Fibroblast of mammary gland (primary cell): ENCODE measurements around the gene TARM1.

ENCODE experiments used
- DNase-seq: peaks from one replicate; pipeline ENCODE4 v3.0.0-alpha.2; 2010; ENCODE audit warnings: low read depth
- H3K4me3 ChIP-seq: 2 replicates; pipeline ENCODE4 v1.5.1; 2011; ENCODE audit warnings: low read depth, mild to moderate bottlenecking, low read length, moderate library complexity; ENCODE audit not compliant: control insufficient read depth
- CTCF ChIP-seq: conservative IDR thresholded peaks from 2 replicates; pipeline ENCODE4 v1.5.1; 2011; ENCODE audit warnings: low read depth, low read length, inconsistent platforms; ENCODE audit not compliant: control insufficient read depth, insufficient read depth

The TARM1 gene

GRCh38 chr19:54081032-54081431 is at the start of gene TARM1:
Gene TARM1 (minus strand): TSS chr19:54081365. CDS start chr19:54081340, 25 bp downstream.
- no peak for DNase-seq
- TF ChIP-seq CTCF, result no peak
- no peak within 1 kb of the TSS for H3K4me3 ChIP-seq

DNA sequence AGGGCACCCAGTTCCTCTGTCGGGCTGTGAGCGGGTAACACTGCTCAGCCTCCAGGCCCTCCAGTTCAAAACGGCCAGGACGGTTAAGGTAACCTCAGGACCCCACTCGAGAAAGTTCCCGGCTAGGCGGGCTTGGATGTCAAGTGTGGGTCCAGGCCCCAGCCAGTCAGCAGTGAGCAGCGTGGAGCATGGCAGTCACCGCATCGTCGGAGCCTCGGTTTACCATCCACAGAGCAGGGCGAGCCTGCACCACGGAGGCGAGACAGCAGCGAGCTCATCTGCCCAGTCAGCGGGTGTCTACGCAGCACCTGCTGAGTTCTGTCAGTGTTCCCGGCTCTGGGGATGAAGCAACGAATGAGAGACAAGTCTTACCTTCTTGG is 48.4 kb upstream of the TARM1 start:
- H3K4me3 ChIP-seq, result no peak overlapping the region
- no peak for DNase-seq
- TF ChIP-seq CTCF, result no peak

DNA sequence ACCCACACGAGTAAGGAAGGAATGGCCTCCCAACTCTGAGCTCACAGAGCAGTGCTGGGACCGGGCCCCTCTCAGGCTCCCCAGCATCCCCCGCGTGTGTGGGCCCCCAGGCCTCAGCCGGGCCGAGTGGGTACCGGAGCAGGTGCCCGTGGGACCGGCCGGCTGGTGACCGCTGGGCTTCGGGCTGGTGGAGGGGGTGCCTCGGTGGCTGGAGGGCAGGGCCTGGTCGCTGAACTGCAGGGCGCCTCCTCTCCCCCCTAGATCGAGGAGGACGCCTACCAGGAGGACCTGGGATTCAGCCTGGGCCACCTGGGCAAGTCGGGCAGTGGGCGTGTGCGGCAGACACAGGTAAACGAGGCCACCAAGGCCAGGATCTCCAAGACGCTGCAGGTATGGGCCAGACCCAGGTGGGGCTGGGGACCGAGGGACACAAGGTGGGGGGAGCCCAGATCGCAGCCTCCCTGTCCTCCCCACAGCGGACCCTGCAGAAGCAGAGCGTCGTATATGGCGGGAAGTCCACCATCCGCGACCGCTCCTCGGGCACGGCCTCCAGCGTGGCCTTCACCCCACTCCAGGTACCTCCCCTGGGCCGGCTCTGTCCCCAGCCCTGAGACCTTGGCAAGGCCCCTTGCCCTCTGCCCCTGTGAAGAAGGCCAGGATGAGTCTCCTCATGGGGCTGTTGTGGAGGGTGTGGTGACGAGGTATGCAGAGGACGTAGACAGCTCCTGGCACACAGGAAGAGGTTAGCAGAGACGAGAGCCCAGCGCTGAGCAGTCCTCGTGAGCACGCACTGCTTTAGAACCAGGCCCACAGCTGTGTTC is 47.8 kb upstream of the TARM1 start:
- no peak overlapping the region for H3K4me3 ChIP-seq
- DNase-seq, result no peak
- no peak for TF ChIP-seq CTCF

DNA sequence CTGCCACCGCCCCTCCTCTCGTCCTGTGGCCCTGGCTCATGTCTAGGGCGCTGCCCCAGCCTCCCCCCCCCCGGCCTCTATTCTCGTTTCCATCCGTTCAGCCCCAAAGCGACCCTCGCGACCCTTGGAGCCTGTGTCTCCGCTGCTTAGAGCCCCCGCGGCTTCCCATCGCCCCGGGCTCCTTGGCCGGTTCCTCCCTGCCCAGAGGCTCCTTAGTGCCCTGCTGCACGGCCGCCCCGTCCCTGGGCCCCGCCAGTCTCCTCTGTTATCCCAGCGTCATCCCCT is 47.2 kb upstream of the TARM1 start:
- H3K4me3 ChIP-seq, result no peak overlapping the region
- DNase-seq, result no peak

GRCh38 chr19:54127688-54128440 is 46.7 kb upstream of the TARM1 start:
- no peak overlapping the region for H3K4me3 ChIP-seq
- no peak for TF ChIP-seq CTCF
- DNase-seq, result no peak

More for the DNA sequence above, 47.2 kb upstream of the TARM1 start:
- no peak for TF ChIP-seq CTCF

GRCh38 chr19:54125713-54126112 is 44.5 kb upstream of the TARM1 start:
- H3K4me3 ChIP-seq, result no peak overlapping the region
- no peak for TF ChIP-seq CTCF
- DNase-seq, result no peak
